ENCODE measurements around the gene RTEL1.

GRCh38 chr20:63617092-63617875, 40.8 kb upstream of the RTEL1 start:
- TF ChIP-seq CTCF (IDR thresholded peaks at IDR 0.05), result no peak
- TF ChIP-seq POLR2A (IDR thresholded peaks at IDR 0.05), result no peak

Measured in lower leg skin (tissue), 3 donors.